CD4-positive, alpha-beta memory T cell (primary cell): ENCODE data around the gene AMIGO1. TPM values are rescaled to one million over a fixed set of nuclear protein-coding genes. Genes with fewer than 3 reads are reported as not detected.

ENCODE experiments used
- CTCF ChIA-PET: fragments of 350-600 bp; sonication (Branson Sonifier 250); formaldehyde crosslinking; loops from one replicate; lab custom pipeline; 2021; ENCODE audit warnings: inconsistent platforms; ENCODE audit not compliant: partially characterized antibody; lab: Charles Lee
- POLR2A ChIA-PET: fragments of 350-600 bp; sonication (Branson Sonifier 250); formaldehyde crosslinking; loops from one replicate; lab custom pipeline; 2021; ENCODE audit not compliant: partially characterized antibody; lab: Charles Lee
- DNase-seq, 5 donors: peaks; one replicate each; pipeline versions ENCODE4 v3.0.0 to v3.0.0-alpha.2; 2020 to 2022; ENCODE audit warnings: mixed read lengths in 1 of 5
- H3K27ac ChIP-seq: one replicate; pipeline ENCODE4 v1.7.0; 2013; ENCODE audit warnings: low read depth, low read length
- H3K27me3 ChIP-seq: 2 replicates; pipeline ENCODE4 v1.7.0; 2013; ENCODE audit warnings: mild to moderate bottlenecking, low read length, moderate library complexity; ENCODE audit not compliant: insufficient read depth
- H3K36me3 ChIP-seq: 2 replicates; pipeline ENCODE4 v1.7.0; 2013; ENCODE audit warnings: mild to moderate bottlenecking, low read length, moderate library complexity; ENCODE audit not compliant: insufficient read depth
- H3K4me1 ChIP-seq: 2 replicates; pipeline ENCODE4 v1.7.0; 2013; ENCODE audit warnings: mild to moderate bottlenecking, low read length, moderate library complexity; ENCODE audit not compliant: insufficient read depth
- H3K4me3 ChIP-seq, 2 donors: one replicate each; pipeline ENCODE4 v1.7.0; 2013; ENCODE audit warnings: low read length in 2 of 2, mild to moderate bottlenecking in 1 of 2
- H3K9me3 ChIP-seq, 2 donors: one replicate each; pipeline ENCODE4 v1.7.0; 2013; ENCODE audit warnings: low read length in 2 of 2, control low read depth in 1 of 2; ENCODE audit not compliant: control insufficient read depth in 1 of 2
- H3K27ac Mint-ChIP-seq, 7 donors: one replicate each; pipeline ENCODE4 v1.8.0; 2020 to 2021; ENCODE audit warnings: mixed read lengths in 7 of 7, mild to moderate bottlenecking in 6 of 7, inconsistent platforms in 3 of 7, moderate library complexity in 3 of 7
- H3K27me3 Mint-ChIP-seq, 2 donors: one replicate each; pipeline ENCODE4 v1.8.0; 2020 to 2021; ENCODE audit warnings: mixed read lengths in 2 of 2
- H3K36me3 Mint-ChIP-seq, 2 donors: one replicate each; pipeline ENCODE4 v1.8.0; 2020 to 2021; ENCODE audit warnings: mixed read lengths in 2 of 2, inconsistent platforms in 1 of 2, mild to moderate bottlenecking in 1 of 2
- H3K4me1 Mint-ChIP-seq, 4 donors: one replicate each; pipeline ENCODE4 v1.8.0; 2020 to 2021; ENCODE audit warnings: mixed read lengths in 4 of 4, mild to moderate bottlenecking in 1 of 4
- H3K4me3 Mint-ChIP-seq, 8 donors: one replicate each; pipeline ENCODE4 v1.8.0; 2020 to 2021; ENCODE audit warnings: mixed read lengths in 8 of 8, mild to moderate bottlenecking in 7 of 8, moderate library complexity in 6 of 8, inconsistent platforms in 3 of 8
- H3K9me3 Mint-ChIP-seq, 8 donors: one replicate each; pipeline ENCODE4 v1.8.0; 2020 to 2021; ENCODE audit warnings: mixed read lengths in 8 of 8, mild to moderate bottlenecking in 5 of 8, inconsistent platforms in 3 of 8, moderate library complexity in 1 of 8
- intact Hi-C: fragments of 100-400 bp; cut with micrococcal nuclease; formaldehyde crosslinking; loops from one replicate; pipeline ENCODE4 v1.15.1; 2023
- polyA plus RNA-seq, 2 donors: library from polyadenylated mRNA; unstranded; fragments of 300-500 nt; fragmentation: Illumina TruSeq; gene quantifications; one replicate each; pipeline ENCODE4 v1.2.3, GENCODE V29; 2021
- total RNA-seq, 2 experiments: library from RNA; stranded (reverse); gene quantifications; one replicate each; pipeline ENCODE4 v1.2.3, GENCODE V29; 2021

Gene AMIGO1
- total and polyA plus RNA-seq, 4 experiments from 2014 or later = 6.4 to 29.3 (median 23.9) TPM

DNA sequence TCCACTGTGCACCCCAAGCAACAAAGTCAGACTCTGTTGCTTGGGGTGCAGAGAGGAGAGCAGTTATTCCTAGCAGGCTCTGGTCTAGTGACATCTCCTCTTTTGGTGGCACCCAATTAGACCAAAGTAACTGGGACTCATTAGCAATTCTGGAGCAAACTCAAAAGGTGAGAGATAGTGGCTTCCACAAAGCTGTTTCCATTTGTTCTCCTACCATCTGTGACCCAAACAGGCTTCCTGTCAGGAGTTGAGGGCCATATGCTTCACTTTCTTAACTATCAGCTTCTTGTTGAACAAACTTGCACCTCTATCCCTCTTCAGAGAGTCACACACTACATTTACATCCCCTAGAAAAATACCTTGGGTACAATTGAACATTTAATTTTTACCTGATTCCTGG, 27.3 kb downstream of the AMIGO1 start:
- Histone ChIP-seq H3K4me1 (peaks cover 20% of the 10 kb centered on the region), H3K27ac (peak overlapping the region; percentile 74), H3K27me3 (peaks cover 6% of the 10 kb centered on the region), H3K4me3 (no peak overlapping the region), H3K9me3 (no peaks in the 10 kb centered on the region), H3K36me3 (peaks cover 6% of the 10 kb centered on the region)
- peaks cover 20 to 51% (median 33%) of the 10 kb centered on the region in 4 donors for H3K4me1 Mint-ChIP-seq
- H3K36me3 Mint-ChIP-seq = peaks cover 5 to 21% of the 10 kb centered on the region in 2 donors
- ChIA-PET CTCF (interaction anchor here (2.6 to 37.2 kb wide), 4 partner anchors 11 to 54 kb away, joined by 7 to 1669 read pairs (median 320); partner anchors contain the start of genes AMIGO1, CYB561D1 and GPR61), POLR2A (interaction anchor here (1.0 to 6.0 kb wide), 8 partner anchors 19 to 552 kb away, joined by 3 to 206 read pairs (median 22); partner anchors contain the start of genes AMIGO1, CYB561D1, GNAI3 and PSMA5)
- peaks cover 2 to 11% of the 10 kb centered on the region in 2 donors for H3K27me3 Mint-ChIP-seq
- H3K4me3 Mint-ChIP-seq = peak overlapping the region in 4 of 8 donors; percentile 14 to 95 (median 76)
- peak overlapping the region in 4 of 7 donors; percentile 42 to 97 (median 87) for H3K27ac Mint-ChIP-seq
- no peaks in the 10 kb centered on the region for H3K9me3 Mint-ChIP-seq
- no peak for DNase-seq
- intact Hi-C loops = loop anchor here (5.0 kb wide), 3 partner anchors 140 to 550 kb away; partner anchors contain the start of genes SARS1 and STRIP1

DNA sequence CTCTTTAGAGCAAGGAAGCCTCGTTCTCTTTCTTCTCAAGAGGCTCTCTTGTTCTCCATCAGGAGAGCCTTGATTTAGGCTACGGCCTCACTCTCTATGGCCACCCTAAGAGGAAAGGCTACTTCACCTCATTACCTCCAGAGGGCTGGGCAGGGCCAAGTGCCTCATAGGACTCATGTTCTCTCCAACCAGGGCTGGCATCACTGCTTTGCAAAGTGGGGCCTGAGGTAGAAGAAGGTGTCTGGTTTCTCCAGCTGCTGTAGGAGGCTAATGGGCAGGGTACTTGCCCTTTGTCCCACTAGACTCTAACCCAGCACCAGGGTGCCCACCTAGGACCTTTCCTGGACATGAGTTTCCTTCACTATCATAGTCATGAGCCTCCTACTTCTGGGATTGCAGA, 27.9 kb downstream of the AMIGO1 start:
- intact Hi-C loops = loop anchor here (5.0 kb wide), 3 partner anchors 141 to 551 kb away; partner anchors contain the start of genes SARS1 and STRIP1
- Mint-ChIP-seq H3K9me3 (no peaks in the 10 kb centered on the region), H3K36me3 (peaks cover 4 to 21% of the 10 kb centered on the region in 2 donors), H3K4me1 (peaks cover 20 to 51% (median 32%) of the 10 kb centered on the region in 4 donors), H3K27me3 (peaks cover 2 to 12% of the 10 kb centered on the region in 2 donors), H3K27ac (peak overlapping the region in 1 of 7 donors; percentile 86), H3K4me3 (no peak overlapping the region)
- Histone ChIP-seq H3K4me1 (peaks cover 20% of the 10 kb centered on the region), H3K36me3 (peaks cover 6% of the 10 kb centered on the region), H3K9me3 (no peaks in the 10 kb centered on the region), H3K27me3 (peaks cover 11% of the 10 kb centered on the region), H3K27ac (no peak overlapping the region), H3K4me3 (no peak overlapping the region)
- ChIA-PET POLR2A (interaction anchor here (1.0 to 6.0 kb wide), 5 partner anchors 20 to 553 kb away, joined by 3 to 206 read pairs (median 40); partner anchors contain the start of genes AMIGO1, CYB561D1, GNAI3 and PSMA5), CTCF (interaction anchor here (1.5 to 37.2 kb wide), 2 partner anchors 9 to 50 kb away, joined by 3 to 1669 read pairs; partner anchors contain the start of gene GPR61)
- DNase-seq = no peak

DNA sequence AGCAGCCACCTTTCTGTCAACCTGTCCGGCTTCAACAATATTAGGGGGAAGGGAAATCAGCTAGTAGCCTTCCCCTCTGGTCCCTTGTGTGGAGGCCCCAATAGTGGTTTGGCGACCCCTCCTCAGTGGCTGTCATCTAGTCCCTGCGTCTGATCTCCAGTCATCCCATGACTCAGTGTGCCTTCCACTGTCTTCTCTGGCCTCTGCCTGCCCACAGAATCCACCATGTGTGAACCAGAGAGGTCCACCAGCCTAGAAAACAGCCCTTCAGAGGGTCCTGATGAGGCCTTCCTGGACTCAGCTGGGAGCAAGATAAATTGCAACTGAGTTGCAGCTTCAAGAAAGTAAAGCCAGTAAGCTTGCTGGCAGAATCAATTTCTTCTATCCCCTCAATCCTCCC, 29.6 kb downstream of the AMIGO1 start:
- ChIA-PET POLR2A (interaction anchor here (1.3 kb wide), 1 partner anchor 53 kb away, joined by 4 read pairs; no protein-coding TSS in a partner anchor), CTCF (interaction anchor here (0.6 to 2.2 kb wide), 4 partner anchors 10 to 548 kb away, joined by 3 to 9 read pairs (median 4); partner anchors contain the start of gene CYB561D1)
- H3K36me3 ChIP-seq = no peaks in the 10 kb centered on the region
- H3K4me1 ChIP-seq = peaks cover 14% of the 10 kb centered on the region
- intact Hi-C loops = loop anchor here (5.0 kb wide), 3 partner anchors 142 to 552 kb away; partner anchors contain the start of genes SARS1 and STRIP1
- no peak overlapping the region for H3K4me3 ChIP-seq
- Mint-ChIP-seq H3K4me1 (peaks cover 17 to 37% (median 27%) of the 10 kb centered on the region in 4 donors), H3K36me3 (peaks cover 0 to 11% of the 10 kb centered on the region in 2 donors), H3K4me3 (no peak overlapping the region), H3K27me3 (peaks cover 6 to 23% of the 10 kb centered on the region in 2 donors), H3K9me3 (no peaks in the 10 kb centered on the region), H3K27ac (no peak overlapping the region)
- H3K27me3 ChIP-seq = peaks cover 13% of the 10 kb centered on the region
- H3K9me3 ChIP-seq = no peaks in the 10 kb centered on the region
- DNase-seq = no peak
- H3K27ac ChIP-seq = no peak overlapping the region

DNA sequence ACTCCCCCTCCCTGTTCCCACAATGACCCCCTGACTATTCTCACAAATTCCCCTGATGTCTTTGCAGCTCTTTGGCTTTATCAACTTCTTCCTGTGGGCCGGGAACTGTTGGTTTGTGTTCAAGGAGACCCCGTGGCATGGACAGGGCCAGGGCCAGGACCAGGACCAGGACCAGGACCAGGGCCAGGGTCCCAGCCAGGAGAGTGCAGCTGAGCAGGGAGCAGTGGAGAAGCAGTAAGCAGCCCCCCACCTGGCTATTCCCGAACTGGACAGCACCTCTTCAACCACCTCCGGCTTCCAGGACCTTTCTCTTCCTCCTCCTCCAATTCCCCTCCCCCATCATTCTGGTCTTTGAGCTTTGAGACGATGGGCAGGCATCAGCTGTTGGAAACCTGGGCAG, 30.2 kb downstream of the AMIGO1 start:
- H3K4me1 ChIP-seq = peaks cover 8% of the 10 kb centered on the region
- intact Hi-C loops = no loop called here
- H3K27me3 Mint-ChIP-seq = peaks cover 6 to 27% of the 10 kb centered on the region in 2 donors
- no peaks in the 10 kb centered on the region for H3K36me3 ChIP-seq
- no peak overlapping the region for H3K4me3 ChIP-seq
- H3K4me3 Mint-ChIP-seq = no peak overlapping the region
- no peak overlapping the region for H3K27ac Mint-ChIP-seq
- no peak for DNase-seq
- CTCF ChIA-PET = interaction anchor here (1.1 to 2.2 kb wide), 6 partner anchors 9 to 164 kb away, joined by 3 to 9 read pairs (median 4); partner anchors contain the start of gene CYB561D1
- peaks cover 13% of the 10 kb centered on the region for H3K27me3 ChIP-seq
- no peak overlapping the region for H3K27ac ChIP-seq
- H3K36me3 Mint-ChIP-seq = peaks cover 0 to 7% of the 10 kb centered on the region in 2 donors
- H3K4me1 Mint-ChIP-seq = peaks cover 11 to 31% (median 22%) of the 10 kb centered on the region in 4 donors
- no peaks in the 10 kb centered on the region for H3K9me3 Mint-ChIP-seq
- POLR2A ChIA-PET = interaction anchor here (1.3 kb wide), 1 partner anchor 52 kb away, joined by 4 read pairs; no protein-coding TSS in a partner anchor
- H3K9me3 ChIP-seq = no peaks in the 10 kb centered on the region

DNA sequence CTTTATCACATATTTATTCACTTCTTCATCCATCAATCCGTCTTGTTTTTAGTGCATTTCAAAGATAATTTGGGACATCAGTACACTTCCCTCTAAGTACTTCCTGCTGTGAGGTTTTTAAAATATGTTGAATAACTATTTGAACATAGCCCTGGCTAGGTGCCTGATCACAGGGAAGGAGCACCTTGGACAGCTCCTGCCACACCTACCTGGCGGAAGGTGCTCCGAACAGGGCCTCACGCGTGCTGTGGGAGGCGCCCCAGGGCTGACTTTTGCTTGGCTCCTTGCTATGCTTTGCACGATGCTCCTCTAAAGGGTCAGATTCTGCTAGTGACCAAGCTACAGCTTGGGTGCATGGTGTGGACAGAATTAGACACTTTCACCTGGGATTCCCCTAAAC, 30.7 kb downstream of the AMIGO1 start:
- POLR2A ChIA-PET = interaction anchor here (1.3 kb wide), 1 partner anchor 52 kb away, joined by 4 read pairs; no protein-coding TSS in a partner anchor
- H3K27me3 Mint-ChIP-seq = peaks cover 6 to 29% of the 10 kb centered on the region in 2 donors

DNA sequence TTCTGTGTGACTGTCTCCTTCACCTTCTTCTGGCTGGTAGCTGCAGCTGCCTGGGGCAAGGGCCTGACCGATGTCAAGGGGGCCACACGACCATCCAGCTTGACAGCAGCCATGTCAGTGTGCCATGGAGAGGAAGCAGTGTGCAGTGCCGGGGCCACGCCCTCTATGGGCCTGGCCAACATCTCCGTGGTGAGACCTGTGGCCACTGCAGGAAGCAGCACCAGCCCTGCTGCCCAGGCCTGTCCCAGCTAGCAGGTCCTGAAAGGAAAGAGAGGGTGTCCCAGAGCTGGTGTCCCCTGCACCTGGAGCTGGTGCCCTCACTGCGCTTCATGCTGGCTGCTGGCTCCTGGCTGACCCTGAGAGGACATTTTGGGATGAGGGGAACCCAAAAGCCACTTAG, 31.7 kb downstream of the AMIGO1 start:
- CTCF ChIA-PET = interaction anchor here (1.4 to 2.2 kb wide), 2 partner anchors 51 to 55 kb away, joined by 3 to 9 read pairs; no protein-coding TSS in a partner anchor
- peaks cover 6 to 33% of the 10 kb centered on the region in 2 donors for H3K27me3 Mint-ChIP-seq
- no peaks in the 10 kb centered on the region for H3K36me3 Mint-ChIP-seq
- Histone ChIP-seq H3K4me3 (no peak overlapping the region), H3K27ac (no peak overlapping the region), H3K4me1 (peaks cover under 1% of the 10 kb centered on the region), H3K9me3 (no peaks in the 10 kb centered on the region), H3K27me3 (peaks cover 13% of the 10 kb centered on the region), H3K36me3 (no peaks in the 10 kb centered on the region)
- H3K4me1 Mint-ChIP-seq = peaks cover 5 to 20% (median 13%) of the 10 kb centered on the region in 4 donors
- no peak overlapping the region for H3K4me3 Mint-ChIP-seq
- intact Hi-C loops = no loop called here
- no peak overlapping the region for H3K27ac Mint-ChIP-seq
- H3K9me3 Mint-ChIP-seq = no peaks in the 10 kb centered on the region
- POLR2A ChIA-PET = no interaction called here
- DNase-seq = no peak

More for the DNA sequence above, 30.7 kb downstream of the AMIGO1 start:
- Histone ChIP-seq H3K4me3 (no peak overlapping the region), H3K27ac (no peak overlapping the region), H3K36me3 (no peaks in the 10 kb centered on the region), H3K4me1 (peaks cover 6% of the 10 kb centered on the region), H3K27me3 (peaks cover 13% of the 10 kb centered on the region), H3K9me3 (no peaks in the 10 kb centered on the region)
- Mint-ChIP-seq H3K36me3 (peaks cover 0 to 4% of the 10 kb centered on the region in 2 donors), H3K4me3 (peak overlapping the region in 1 of 8 donors; percentile 18), H3K27ac (peak overlapping the region in 1 of 7 donors; percentile 32), H3K9me3 (no peaks in the 10 kb centered on the region), H3K4me1 (peaks cover 8 to 28% (median 19%) of the 10 kb centered on the region in 4 donors)
- CTCF ChIA-PET = interaction anchor here (0.8 to 2.2 kb wide), 7 partner anchors 9 to 202 kb away, joined by 3 to 9 read pairs (median 4); partner anchors contain the start of gene CYB561D1
- intact Hi-C loops = no loop called here
- DNase-seq = peak in 4 of 5 donors; percentile 40 to 55 (median 46)

DNA sequence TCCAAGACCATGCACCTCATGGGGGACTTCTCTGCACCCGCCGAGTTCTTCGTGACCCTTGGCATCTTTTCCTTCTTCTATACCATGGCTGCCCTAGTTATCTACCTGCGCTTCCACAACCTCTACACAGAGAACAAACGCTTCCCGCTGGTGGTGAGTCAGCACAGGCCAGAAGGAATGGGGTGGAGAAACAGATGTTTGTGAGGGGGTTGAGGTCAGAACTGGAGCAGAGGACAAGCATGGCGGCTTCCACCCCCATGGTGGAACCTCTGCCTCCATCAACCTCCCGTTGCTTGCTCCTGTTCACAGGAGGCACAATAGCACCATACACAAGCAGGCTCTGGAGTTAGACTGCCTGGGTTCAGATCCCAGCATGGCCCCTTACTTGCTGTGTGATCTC, 32.7 kb downstream of the AMIGO1 start:
- peaks cover 6 to 37% of the 10 kb centered on the region in 2 donors for H3K27me3 Mint-ChIP-seq
- POLR2A ChIA-PET = no interaction called here
- H3K27me3 ChIP-seq = peaks cover 13% of the 10 kb centered on the region

More for the DNA sequence above, 32.7 kb downstream of the AMIGO1 start:
- no peaks in the 10 kb centered on the region for H3K4me1 ChIP-seq
- H3K27ac Mint-ChIP-seq = no peak overlapping the region
- no peaks in the 10 kb centered on the region for H3K36me3 ChIP-seq
- intact Hi-C loops = no loop called here
- H3K27ac ChIP-seq = no peak overlapping the region
- no peaks in the 10 kb centered on the region for H3K9me3 Mint-ChIP-seq
- H3K4me3 ChIP-seq = no peak overlapping the region
- no peak overlapping the region for H3K4me3 Mint-ChIP-seq
- H3K4me1 Mint-ChIP-seq = peaks cover 1 to 11% (median 7%) of the 10 kb centered on the region in 4 donors
- no peaks in the 10 kb centered on the region for H3K36me3 Mint-ChIP-seq
- CTCF ChIA-PET = no interaction called here
- no peak for DNase-seq
- H3K9me3 ChIP-seq = no peaks in the 10 kb centered on the region
